HL-60 (cell line): ENCODE data around the gene DCHS2.

ENCODE experiments used
- CTCF ChIP-seq: IDR thresholded peaks from one replicate; pipeline ENCODE4 v1.5.1; 2011; ENCODE audit warnings: low read length, control low read depth, inconsistent platforms; ENCODE audit not compliant: insufficient read depth
- GABPA ChIP-seq: IDR thresholded peaks from 2 replicates; pipeline ENCODE4 v1.6.1; 2012; ENCODE audit warnings: low read depth
- POLR2AphosphoS5 ChIP-seq: IDR thresholded peaks from 2 replicates; pipeline ENCODE4 v1.6.1; 2012; ENCODE audit warnings: low read depth

- no peak for TF ChIP-seq CTCF
- no peak for TF ChIP-seq GABPA
- TF ChIP-seq POLR2AphosphoS5, result no peak
Measured at GRCh38 chr4:154307451-154307850, 184.1 kb downstream of the DCHS2 start.
